Fibroblast of lung (primary cell): Measurements from ENCODE around the gene RTP1. TPM values are rescaled to one million over a fixed set of nuclear protein-coding genes. Genes with fewer than 3 reads are reported as not detected.

Source experiments
- DNase-seq, 2 donors: peaks; one replicate each; pipeline versions ENCODE4 v3.0.0 to v3.0.0-alpha.2; 2010; ENCODE audit warnings: low read depth in 2 of 2
- H2AFZ ChIP-seq: 2 replicates; pipeline ENCODE4 v1.5.1; 2012; ENCODE audit warnings: low read length, control low read depth, inconsistent platforms
- H3K27ac ChIP-seq: 2 replicates; pipeline ENCODE4 v1.5.1; 2011; ENCODE audit warnings: low read length, control low read depth; ENCODE audit not compliant: insufficient read depth
- H3K27me3 ChIP-seq: 2 replicates; pipeline ENCODE4 v1.5.1; 2011; ENCODE audit warnings: mild to moderate bottlenecking, low read length; ENCODE audit not compliant: control insufficient read depth, insufficient read depth
- H3K36me3 ChIP-seq: 2 replicates; pipeline ENCODE4 v1.5.1; 2011; ENCODE audit warnings: low read length; ENCODE audit not compliant: control insufficient read depth, insufficient read depth
- H3K4me1 ChIP-seq: 2 replicates; pipeline ENCODE4 v1.5.1; 2011; ENCODE audit warnings: low read length; ENCODE audit not compliant: control insufficient read depth, insufficient read depth; ENCODE audit errors: extremely low read depth
- H3K4me2 ChIP-seq: 2 replicates; pipeline ENCODE4 v1.5.1; 2011; ENCODE audit warnings: low read length, control low read depth; ENCODE audit not compliant: insufficient read depth; ENCODE audit errors: extremely low read depth
- H3K4me3 ChIP-seq, 4 experiments: fragments of 200-600 bp in 1 of 4; sonication (generic) in 1 of 4; replicated peaks in 1 of 4; 2 replicates each; pipeline ENCODE4 v1.5.1; 2011 to 2016; ENCODE audit warnings: low read length in 4 of 4, low read depth in 3 of 4, mild to moderate bottlenecking in 3 of 4, control low read depth in 2 of 4, inconsistent platforms in 1 of 4, mixed read lengths in 1 of 4; ENCODE audit not compliant: insufficient read depth in 1 of 4; ENCODE audit errors: control extremely low read depth in 1 of 4
- H3K79me2 ChIP-seq: 2 replicates; pipeline ENCODE4 v1.5.1; 2012; ENCODE audit warnings: mild to moderate bottlenecking, low read length, inconsistent platforms; ENCODE audit not compliant: control insufficient read depth, insufficient read depth
- H3K9ac ChIP-seq: 2 replicates; pipeline ENCODE4 v1.5.1; 2011; ENCODE audit warnings: mild to moderate bottlenecking, low read length, control low read depth; ENCODE audit not compliant: insufficient read depth
- H3K9me3 ChIP-seq: 2 replicates; pipeline ENCODE4 v1.5.1; 2012; ENCODE audit warnings: low read depth, low read length; ENCODE audit not compliant: control insufficient read depth, insufficient read depth
- H4K20me1 ChIP-seq: 2 replicates; pipeline ENCODE4 v1.5.1; 2011; ENCODE audit warnings: low read length; ENCODE audit not compliant: control insufficient read depth, insufficient read depth; ENCODE audit errors: extremely low read depth
- CTCF ChIP-seq, 2 donors: IDR thresholded peaks in 1 of 2; conservative IDR thresholded peaks in 1 of 2; 1 replicate in 1 of 2; 2 replicates in 1 of 2; pipeline ENCODE4 v1.5.1; 2011 to 2012; ENCODE audit warnings: low read length in 2 of 2, control low read depth in 1 of 2, inconsistent platforms in 1 of 2, low read depth in 1 of 2, mild to moderate bottlenecking in 1 of 2
- EZH2 ChIP-seq: IDR thresholded peaks from 2 replicates; pipeline ENCODE4 v1.5.1; 2012; ENCODE audit warnings: low read length, control low read depth, mild to moderate bottlenecking; ENCODE audit errors: missing control alignments
- polyA plus RNA-seq, 2 donors: library from polyadenylated mRNA; depleted of rRNA in 1 of 2; stranded (reverse) in 1 of 2; unstranded in 1 of 2; fragments of >200 nt; gene quantifications; 2 replicates each; pipeline ENCODE4 v1.2.1, GENCODE V29; 2011 to 2012; ENCODE audit warnings: missing spikeins in 1 of 2
- total RNA-seq: library from RNA; depleted of rRNA; stranded (reverse); fragments of >200 nt; gene quantifications from 2 replicates; pipeline ENCODE4 v1.2.1, GENCODE V29; 2014

RTP1 gene
- total and polyA plus RNA-seq, 2 donors (not counting 1 experiment from before 2014, with no cell fraction given) = under 0.01 TPM; not detected in 1

- TF ChIP-seq EZH2 (no peak), CTCF (conservative IDR thresholded peaks at IDR 0.05 in 1 of 2, IDR thresholded peaks at IDR 0.05 in 1 of 2; ENCODE audit: low read depth in 1 of 2, low read length in 2 of 2) (no peak)
- no peak for DNase-seq
- Histone ChIP-seq H3K27me3 (no peaks in the 10 kb centered on the region), H2AFZ (no peak overlapping the region), H3K36me3 (no peaks in the 10 kb centered on the region), H3K4me1 (no peaks in the 10 kb centered on the region), H4K20me1 (no peaks in the 10 kb centered on the region), H3K9me3 (no peaks in the 10 kb centered on the region), H3K79me2 (no peaks in the 10 kb centered on the region), H3K4me3 (no peak overlapping the region), H3K9ac (no peak overlapping the region), H3K27ac (no peak overlapping the region), H3K4me2 (no peak overlapping the region)
Measured at GRCh38 chr3:187172929-187173328, 24.4 kb upstream of the RTP1 start.

- H3K36me3 ChIP-seq = no peaks in the 10 kb centered on the region
- H3K4me2 ChIP-seq = no peak overlapping the region
- no peak overlapping the region for H3K9ac ChIP-seq
- no peaks in the 10 kb centered on the region for H3K79me2 ChIP-seq
- H2AFZ ChIP-seq = no peak overlapping the region
- H3K27ac ChIP-seq = no peak overlapping the region
- H3K9me3 ChIP-seq = no peaks in the 10 kb centered on the region
- DNase-seq = no peak
- TF ChIP-seq EZH2 (no peak), CTCF (conservative IDR thresholded peaks at IDR 0.05 in 1 of 2, IDR thresholded peaks at IDR 0.05 in 1 of 2; ENCODE audit: low read depth in 1 of 2, low read length in 2 of 2) (no peak)
- peaks cover 4% of the 10 kb centered on the region for H3K4me1 ChIP-seq
- H3K4me3 ChIP-seq = no peak overlapping the region
- H4K20me1 ChIP-seq = no peaks in the 10 kb centered on the region
- H3K27me3 ChIP-seq = no peaks in the 10 kb centered on the region
Measured at GRCh38 chr3:187181454-187182170, 15.7 kb upstream of the RTP1 start.

- no peak overlapping the region for H3K27ac ChIP-seq
- no peak overlapping the region for H3K4me3 ChIP-seq
- no peaks in the 10 kb centered on the region for H3K27me3 ChIP-seq
- no peaks in the 10 kb centered on the region for H3K9me3 ChIP-seq
- peak; percentile 15 to 71 for DNase-seq
- no peaks in the 10 kb centered on the region for H4K20me1 ChIP-seq
- no peak overlapping the region for H3K9ac ChIP-seq
- no peak for TF ChIP-seq EZH2
- no peak for TF ChIP-seq CTCF (conservative IDR thresholded peaks at IDR 0.05 in 1 of 2, IDR thresholded peaks at IDR 0.05 in 1 of 2; ENCODE audit: low read depth in 1 of 2, low read length in 2 of 2)
- H3K4me1 ChIP-seq = peaks cover 11% of the 10 kb centered on the region
- H3K4me2 ChIP-seq = no peak overlapping the region
- no peaks in the 10 kb centered on the region for H3K36me3 ChIP-seq
- no peaks in the 10 kb centered on the region for H3K79me2 ChIP-seq
- no peak overlapping the region for H2AFZ ChIP-seq
Measured at GRCh38 chr3:187183210-187183862, 13.9 kb upstream of the RTP1 start.
